Epithelial cell of proximal tubule (primary cell): ENCODE measurements around the gene COPA. TPM values are rescaled to one million over a fixed set of nuclear protein-coding genes. Genes with fewer than 3 reads are reported as not detected.

ENCODE experiments used
- DNase-seq: peaks from one replicate; pipeline ENCODE4 v3.0.0-alpha.2; 2011; ENCODE audit warnings: low read depth
- H3K4me3 ChIP-seq: 2 replicates; pipeline ENCODE4 v1.5.1; 2011; ENCODE audit warnings: low read depth, mild to moderate bottlenecking, low read length
- CTCF ChIP-seq: conservative IDR thresholded peaks from 2 replicates; pipeline ENCODE4 v1.5.1; 2012; ENCODE audit warnings: low read depth, mild to moderate bottlenecking, low read length
- total RNA-seq: library from RNA; depleted of rRNA; stranded (reverse); fragments of >200 nt; gene quantifications from 2 replicates; pipeline ENCODE4 v1.2.3, GENCODE V29; 2015

COPA gene
- total RNA-seq, 1 donor from 2014 or later: 89.7 TPM

- no peak for TF ChIP-seq CTCF
- no peak for DNase-seq
- no peak overlapping the region for H3K4me3 ChIP-seq
Measured at GRCh38 chr1:160257411-160258015, 85.5 kb downstream of the COPA start.

- TF ChIP-seq CTCF: no peak
- H3K4me3 ChIP-seq: no peak overlapping the region
- DNase-seq: no peak
Measured at GRCh38 chr1:160256396-160257046, 86.5 kb downstream of the COPA start.

GRCh38 chr1:160255781-160256300 is 87.2 kb downstream of the COPA start:
- H3K4me3 ChIP-seq: no peak overlapping the region
- no peak for TF ChIP-seq CTCF
- DNase-seq: no peak

GRCh38 chr1:160251687-160252526 is 91.1 kb downstream of the COPA start:
- DNase-seq: no peak
- TF ChIP-seq CTCF: peak; percentile 77
- H3K4me3 ChIP-seq: no peak overlapping the region

- DNase-seq: no peak
- no peak for TF ChIP-seq CTCF
- H3K4me3 ChIP-seq: no peak overlapping the region
Measured at GRCh38 chr1:160251011-160251410, 92.0 kb downstream of the COPA start.

- DNase-seq: no peak
Measured at GRCh38 chr1:160247053-160247452, 96.0 kb downstream of the COPA start.

More at GRCh38 chr1:160247053-160247452, 96.0 kb downstream of the COPA start:
- TF ChIP-seq CTCF: no peak
- H3K4me3 ChIP-seq: no peak overlapping the region
